GM20000 (cell line): ENCODE measurements around the gene PBRM1.

ENCODE experiments used
- DNase-seq: peaks from one replicate; pipeline ENCODE4 v3.0.0; 2012; ENCODE audit warnings: low spot score
- CTCF ChIP-seq: IDR thresholded peaks from 2 replicates; pipeline ENCODE4 v1.5.1; 2012; ENCODE audit warnings: mild to moderate bottlenecking, control low read depth; ENCODE audit errors: extremely low read depth, missing control alignments

Gene PBRM1

GRCh38 chr3:52515192-52515591 is 170.5 kb downstream of the PBRM1 start:
- no peak for DNase-seq
- no peak for TF ChIP-seq CTCF

GRCh38 chr3:52514576-52514975 is 171.1 kb downstream of the PBRM1 start:
- TF ChIP-seq CTCF: no peak
- DNase-seq: no peak

GRCh38 chr3:52513281-52513680 is 172.4 kb downstream of the PBRM1 start:
- DNase-seq: no peak
- TF ChIP-seq CTCF: no peak

- no peak for DNase-seq
- TF ChIP-seq CTCF: no peak
These were observed 173.0 kb downstream of the PBRM1 start for GRCh38 chr3:52512727-52513126.

- TF ChIP-seq CTCF: no peak
- DNase-seq: no peak
These were observed 173.6 kb downstream of the PBRM1 start for GRCh38 chr3:52512105-52512504.

- DNase-seq: no peak
- no peak for TF ChIP-seq CTCF
These were observed 174.2 kb downstream of the PBRM1 start for GRCh38 chr3:52511509-52511908.

- no peak for DNase-seq
These were observed 175.9 kb downstream of the PBRM1 start for GRCh38 chr3:52509753-52510328.

More at GRCh38 chr3:52509753-52510328, 175.9 kb downstream of the PBRM1 start:
- TF ChIP-seq CTCF: no peak
